GM23338 (cell line): Measurements from ENCODE around the gene NABP1. TPM values are rescaled to one million over a fixed set of nuclear protein-coding genes. Genes with fewer than 3 reads are reported as not detected.

Experiments used
- ATAC-seq: fragments of 200-7000 bp; cut with Tn5 transposase; 3 replicates; pipeline ENCODE4 v1.9.1; 2020
- DNase-seq: peaks from one replicate; pipeline ENCODE4 v3.0.0-alpha.2; 2015; ENCODE audit warnings: low spot score
- H2AFZ ChIP-seq: fragments of 200-600 bp; sonication (generic); 2 replicates; pipeline ENCODE4 v1.8.0; 2016; ENCODE audit warnings: antibody characterized with exemption, mild to moderate bottlenecking, moderate library complexity
- H3F3A ChIP-seq: fragments of 200-600 bp; sonication (generic); replicated peaks from 2 replicates; pipeline ENCODE4 v1.8.0; 2017; ENCODE audit warnings: antibody characterized with exemption, mixed run types, low read depth
- H3K27ac ChIP-seq: fragments of 200-600 bp; sonication (generic); 2 replicates; pipeline ENCODE4 v1.6.1; 2016; ENCODE audit warnings: low read depth
- H3K27me3 ChIP-seq: fragments of 200-600 bp; sonication (generic); 2 replicates; pipeline ENCODE4 v1.8.0; 2016; ENCODE audit warnings: mild to moderate bottlenecking, mixed run types, moderate library complexity; ENCODE audit not compliant: insufficient read depth
- H3K36me3 ChIP-seq: fragments of 200-600 bp; sonication (generic); 2 replicates; pipeline ENCODE4 v1.8.0; 2016; ENCODE audit warnings: mild to moderate bottlenecking; ENCODE audit not compliant: insufficient read depth
- H3K4me1 ChIP-seq: fragments of 200-600 bp; sonication (generic); 2 replicates; pipeline ENCODE4 v1.8.0; 2016; ENCODE audit warnings: mild to moderate bottlenecking, moderate library complexity; ENCODE audit not compliant: insufficient read depth
- H3K4me2 ChIP-seq: fragments of 200-600 bp; sonication (generic); 2 replicates; pipeline ENCODE4 v1.7.1; 2017; ENCODE audit warnings: mixed run types
- H3K4me3 ChIP-seq: fragments of 200-600 bp; sonication (generic); 2 replicates; pipeline ENCODE4 v1.6.1; 2016; ENCODE audit warnings: mixed run types
- H3K79me2 ChIP-seq: fragments of 200-600 bp; sonication (generic); replicated peaks from 2 replicates; pipeline ENCODE4 v1.8.0; 2017; ENCODE audit warnings: mild to moderate bottlenecking; ENCODE audit not compliant: insufficient read depth
- H3K9me2 ChIP-seq: fragments of 200-600 bp; sonication (generic); 2 replicates; pipeline ENCODE4 v1.8.0; 2017; ENCODE audit not compliant: insufficient read depth
- H4K20me1 ChIP-seq: fragments of 200-600 bp; sonication (generic); replicated peaks from 2 replicates; pipeline ENCODE4 v1.8.0; 2017; ENCODE audit warnings: mild to moderate bottlenecking; ENCODE audit not compliant: insufficient read depth
- H3K27ac Mint-ChIP-seq: 2 replicates; pipeline ENCODE4 v1.8.0; 2020; ENCODE audit warnings: inconsistent platforms, mild to moderate bottlenecking, moderate library complexity, mixed read lengths
- H3K27me3 Mint-ChIP-seq: 3 replicates; pipeline ENCODE4 v1.8.0; 2022; ENCODE audit warnings: low read depth, mild to moderate bottlenecking, moderate library complexity, mixed read lengths, inconsistent platforms; ENCODE audit not compliant: insufficient read depth, poor library complexity
- H3K36me3 Mint-ChIP-seq: 3 replicates; pipeline ENCODE4 v1.8.0; 2021; ENCODE audit warnings: low read depth, mild to moderate bottlenecking, inconsistent platforms, moderate library complexity, mixed read lengths
- H3K4me1 Mint-ChIP-seq: 3 replicates; pipeline ENCODE4 v1.8.0; 2020; ENCODE audit warnings: mild to moderate bottlenecking, inconsistent platforms, mixed read lengths
- H3K4me3 Mint-ChIP-seq: 3 replicates; pipeline ENCODE4 v1.8.0; 2021; ENCODE audit warnings: moderate library complexity, mild to moderate bottlenecking, inconsistent platforms, mixed read lengths
- H3K9me3 Mint-ChIP-seq: 3 replicates; pipeline ENCODE4 v1.8.0; 2020; ENCODE audit warnings: moderate library complexity, mild to moderate bottlenecking, inconsistent platforms, mixed read lengths
- CREB1 ChIP-seq: fragments of 250-450 bp; sonication (Bioruptor Pico); IDR thresholded peaks from 2 replicates; pipeline ENCODE4 v1.5.0; 2020; ENCODE audit warnings: low read depth, mild to moderate bottlenecking, moderate library complexity
- CTCF ChIP-seq, 2 experiments: fragments of 200-600 bp in 1 of 2; sonication (generic) in 1 of 2; conservative IDR thresholded peaks; 2 replicates each; pipeline versions ENCODE4 v1.5.1 to v1.6.1; 2016 to 2017; ENCODE audit warnings: antibody characterized with exemption in 2 of 2, low read depth in 2 of 2, mild to moderate bottlenecking in 2 of 2, moderate library complexity in 1 of 2
- REST ChIP-seq: IDR thresholded peaks from one replicate; pipeline ENCODE4 v1.6.1; 2018; ENCODE audit warnings: antibody characterized with exemption; ENCODE audit not compliant: unreplicated experiment
- STAT1 ChIP-seq: IDR thresholded peaks from one replicate; pipeline ENCODE4 v1.6.1; 2016; ENCODE audit warnings: antibody characterized with exemption; ENCODE audit not compliant: unreplicated experiment
- ZNF462 ChIP-seq: fragments of 250-450 bp; sonication (Bioruptor Pico); IDR thresholded peaks from 2 replicates; pipeline ENCODE4 v1.5.0; 2020; ENCODE audit warnings: mild to moderate bottlenecking, moderate library complexity
- polyA plus RNA-seq: library from polyadenylated mRNA; unstranded; fragments of >200 nt; fragmentation: Nextera tagmentation; extraction: Ambion mirVana; gene quantifications from 2 replicates; pipeline ENCODE4 v1.2.1, GENCODE V29; 2016
- total RNA-seq: library from RNA; depleted of rRNA; stranded (reverse); fragments of >200 nt; shearing (Covaris generic); gene quantifications from 2 replicates; pipeline ENCODE4 v1.2.3, GENCODE V29; 2014

NABP1 gene
- total and polyA plus RNA-seq, 2 experiments from 2014 or later = 5.2 to 5.6 TPM

GRCh38 chr2:191719261-191719660 is 41.3 kb downstream of the NABP1 start (continued):
- no peak for TF ChIP-seq REST
- TF ChIP-seq STAT1 = no peak
- no peak for TF ChIP-seq CREB1
- TF ChIP-seq CTCF (conservative IDR thresholded peaks at IDR 0.05; ENCODE audit: low read depth in 2 of 2) = no peak

- H3K27me3 ChIP-seq = no peaks in the 10 kb centered on the region
- H3K9me2 ChIP-seq = no peaks in the 10 kb centered on the region
- H3K4me2 ChIP-seq = no peak overlapping the region
- H2AFZ ChIP-seq = no peak overlapping the region
- H3K27me3 Mint-ChIP-seq = no peaks in the 10 kb centered on the region
- H3K4me1 Mint-ChIP-seq = peaks cover 14% of the 10 kb centered on the region
- no peaks in the 10 kb centered on the region for H3F3A ChIP-seq
- H3K27ac Mint-ChIP-seq = no peak overlapping the region
- no peaks in the 10 kb centered on the region for H4K20me1 ChIP-seq
- no peaks in the 10 kb centered on the region for H3K9me3 Mint-ChIP-seq
- no peak overlapping the region for H3K27ac ChIP-seq
- H3K4me1 ChIP-seq = peaks cover 11% of the 10 kb centered on the region
- no peak overlapping the region for H3K4me3 ChIP-seq
- no peaks in the 10 kb centered on the region for H3K36me3 ChIP-seq
- DNase-seq = no peak
- no peak overlapping the region for H3K4me3 Mint-ChIP-seq
- ATAC-seq = no peak
- no peaks in the 10 kb centered on the region for H3K36me3 Mint-ChIP-seq
- H3K79me2 ChIP-seq = no peaks in the 10 kb centered on the region
- no peak for TF ChIP-seq ZNF462 (CRISPR knock-in tag)
Measured at GRCh38 chr2:191719938-191720337, 42.0 kb downstream of the NABP1 start.
